ENCODE measurements around the gene ARHGEF40. TPM values are rescaled to one million over a fixed set of nuclear protein-coding genes. Genes with fewer than 3 reads are reported as not detected.

ARHGEF40 gene
- total RNA-seq, 1 experiment from 2014 or later = 71.4 TPM

DNA sequence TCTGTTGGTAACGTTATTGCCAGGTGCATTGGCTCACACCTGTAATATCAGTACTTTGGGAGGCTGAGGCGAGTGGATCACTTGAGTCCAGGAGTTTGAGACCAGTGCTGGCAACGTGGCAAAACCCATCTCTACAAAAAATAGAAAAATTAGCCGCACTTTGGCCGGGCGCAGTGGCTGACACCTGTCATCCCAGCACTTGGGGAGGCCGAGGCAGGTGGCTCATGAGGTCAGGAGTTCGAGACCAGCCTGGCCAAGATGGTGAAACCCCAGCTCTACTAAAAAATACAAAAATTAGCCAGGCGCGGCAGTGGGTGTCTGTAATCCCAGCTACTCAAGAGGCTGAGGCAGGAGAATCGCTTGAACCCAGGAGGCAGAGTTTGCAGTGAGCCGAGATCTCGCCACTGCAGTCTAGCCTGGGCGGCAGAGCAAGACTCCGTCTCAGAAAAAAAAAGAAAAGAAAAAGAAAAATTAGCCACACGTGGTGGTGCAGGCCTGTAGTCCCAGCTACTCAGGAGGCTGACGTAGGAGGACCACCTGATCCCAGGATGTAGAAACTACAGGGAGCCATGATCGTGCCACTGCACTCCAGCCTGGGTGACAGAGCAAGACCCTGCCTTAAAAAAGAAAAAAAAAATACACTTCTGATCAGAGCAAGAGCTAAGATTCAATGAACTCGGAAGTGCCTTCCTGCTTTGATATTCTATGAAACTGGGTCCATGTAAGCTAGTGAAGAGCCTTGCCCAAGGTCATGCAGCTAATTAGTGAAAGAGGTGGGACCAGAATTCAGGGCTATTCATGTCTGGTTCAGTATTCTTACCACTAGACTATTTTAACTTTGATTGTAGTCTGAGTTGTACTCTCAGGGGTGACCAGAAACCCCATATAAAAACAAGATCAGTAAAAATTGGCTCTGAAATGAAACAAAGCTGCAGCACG lies 16.7 kb upstream of the ARHGEF40 start:
- no peaks in the 10 kb centered on the region for H3K36me3 Mint-ChIP-seq (ENCODE audit: insufficient read depth in 1 of 3, low read depth in 3 of 3)
- Histone ChIP-seq H2BK15ac (ENCODE audit: low read depth, low read length) (no peak overlapping the region), H2BK5ac (ENCODE audit: insufficient read length, low read length) (no peak overlapping the region), H4K8ac (replicated peaks; ENCODE audit: insufficient read length, low read depth, low read length) (no peak overlapping the region), H3K4me1 (ENCODE audit: insufficient read depth, low read length) (no peaks in the 10 kb centered on the region; the same call in 1 of the 2 replicates), H3K27me3 (ENCODE audit: insufficient read depth, low read length) (no peaks in the 10 kb centered on the region), H3K14ac (ENCODE audit: insufficient read depth, low read length) (no peak overlapping the region), H3K23ac (ENCODE audit: insufficient read length, low read depth, low read length) (no peak overlapping the region), H4K20me1 (ENCODE audit: control insufficient read depth, insufficient read depth, insufficient read length) (no peaks in the 10 kb centered on the region), H4K91ac (ENCODE audit: insufficient read length, low read depth, low read length) (no peak overlapping the region), H3K18ac (ENCODE audit: insufficient read length, low read depth, low read length) (no peak overlapping the region), H2AFZ (ENCODE audit: low read length) (no peak overlapping the region), H2BK12ac (ENCODE audit: insufficient read length, low read depth, low read length) (no peak overlapping the region), H2BK20ac (ENCODE audit: low read depth, low read length, poor library complexity, severe bottlenecking) (no peak overlapping the region), H3K27ac (ENCODE audit: insufficient read length, low read depth, low read length) (no peak overlapping the region), H3K4me2 (ENCODE audit: insufficient read depth, insufficient read length, low read length) (no peak overlapping the region), H3K79me2 (ENCODE audit: insufficient read depth, low read length) (no peaks in the 10 kb centered on the region), H3K23me2 (ENCODE audit: insufficient read length, low read depth, low read length, poor library complexity, severe bottlenecking) (no peaks in the 10 kb centered on the region), H3K9me3 (ENCODE audit: control insufficient read depth, low read depth, low read length) (no peaks in the 10 kb centered on the region), H2AK5ac (ENCODE audit: insufficient read length, low read length) (no peak overlapping the region), H3K9ac (ENCODE audit: extremely low read depth, insufficient read length, low read length) (no peak overlapping the region), H3K79me1 (ENCODE audit: insufficient read depth, low read depth, low read length, poor library complexity, severe bottlenecking) (no peaks in the 10 kb centered on the region), H3K4ac (ENCODE audit: low read depth, low read length) (no peak overlapping the region), H2BK120ac (ENCODE audit: low read depth, low read length, poor library complexity, severe bottlenecking) (no peak overlapping the region), H4K5ac (ENCODE audit: insufficient read length, low read depth, low read length) (no peak overlapping the region), H3K56ac (ENCODE audit: insufficient read length, low read depth, low read length) (no peak overlapping the region), H3T11ph (ENCODE audit: low read length) (no peak overlapping the region)
- DNase-seq = no peak
- peaks cover 11 to 14% of the 10 kb centered on the region in 2 experiments for H3K4me1 Mint-ChIP-seq
- TF ChIP-seq, protein P1, sequence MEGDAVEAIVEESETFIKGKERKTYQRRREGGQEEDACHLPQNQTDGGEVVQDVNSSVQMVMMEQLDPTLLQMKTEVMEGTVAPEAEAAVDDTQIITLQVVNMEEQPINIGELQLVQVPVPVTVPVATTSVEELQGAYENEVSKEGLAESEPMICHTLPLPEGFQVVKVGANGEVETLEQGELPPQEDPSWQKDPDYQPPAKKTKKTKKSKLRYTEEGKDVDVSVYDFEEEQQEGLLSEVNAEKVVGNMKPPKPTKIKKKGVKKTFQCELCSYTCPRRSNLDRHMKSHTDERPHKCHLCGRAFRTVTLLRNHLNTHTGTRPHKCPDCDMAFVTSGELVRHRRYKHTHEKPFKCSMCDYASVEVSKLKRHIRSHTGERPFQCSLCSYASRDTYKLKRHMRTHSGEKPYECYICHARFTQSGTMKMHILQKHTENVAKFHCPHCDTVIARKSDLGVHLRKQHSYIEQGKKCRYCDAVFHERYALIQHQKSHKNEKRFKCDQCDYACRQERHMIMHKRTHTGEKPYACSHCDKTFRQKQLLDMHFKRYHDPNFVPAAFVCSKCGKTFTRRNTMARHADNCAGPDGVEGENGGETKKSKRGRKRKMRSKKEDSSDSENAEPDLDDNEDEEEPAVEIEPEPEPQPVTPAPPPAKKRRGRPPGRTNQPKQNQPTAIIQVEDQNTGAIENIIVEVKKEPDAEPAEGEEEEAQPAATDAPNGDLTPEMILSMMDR (conservative IDR thresholded peaks at IDR 0.05) = no peak
- no peaks in the 10 kb centered on the region for H3K9me3 Mint-ChIP-seq
- no peak overlapping the region for H3K4me3 Mint-ChIP-seq
- H3K27ac Mint-ChIP-seq = peak overlapping the region in 1 of 3 experiments; percentile 80; a peak in 2 of 7 replicates
- WGBS (ENCODE audit: extremely low coverage, insufficient read length, low lambda C conversion rate) = no CpG with 5 or more reads among the region's 20 CpGs
- peaks cover 4% of the 10 kb centered on the region; the same call in 1 of the 2 replicates for H3K27me3 Mint-ChIP-seq (ENCODE audit: low read depth)
